ENCODE data around the gene RBM12. TPM values are rescaled to one million over a fixed set of nuclear protein-coding genes. Genes with fewer than 3 reads are reported as not detected.

Gene RBM12
- total and polyA plus RNA-seq, 2 experiments from 2014 or later: 18.5 to 36.0 TPM

GRCh38 chr20:35654415-35654814, 10.3 kb downstream of the RBM12 start:
- Histone ChIP-seq H3K27ac (no peak overlapping the region), H3K36me3 (ENCODE audit: low read depth) (peaks cover 36% of the 10 kb centered on the region), H3K79me2 (ENCODE audit: insufficient read depth) (peaks cover 100% of the 10 kb centered on the region), H3K9ac (no peak overlapping the region), H4K20me1 (ENCODE audit: insufficient read depth) (peaks cover 48% of the 10 kb centered on the region), H3K9me3 (ENCODE audit: low read depth) (no peaks in the 10 kb centered on the region), H3K4me2 (ENCODE audit: unreplicated experiment) (no peak overlapping the region), H3F3A (ENCODE audit: insufficient read depth) (0 out of 2 replicates have a peak, but pooled peaks cover 4% of the 10 kb centered on the region), H3K4me3 (no peak overlapping the region), H3K4me1 (ENCODE audit: insufficient read depth) (peaks cover 20% of the 10 kb centered on the region), H3K27me3 (replicated peaks; ENCODE audit: insufficient read depth) (no peaks in the 10 kb centered on the region), H3K9me2 (ENCODE audit: insufficient read depth) (no peaks in the 10 kb centered on the region), H2AFZ (no peak overlapping the region)
- WGBS, 2 experiments (ENCODE audit: low coverage in 1 of 2, low lambda C conversion rate in 2 of 2, missing lambda C conversion rate in 2 of 2): 94 to 95% methylated on average over 9 of the region's 9 CpGs
- in situ Hi-C loops (cut with MboI): no loop called here
- no peak for TF ChIP-seq EZH2 (IDR thresholded peaks at IDR 0.05; ENCODE audit: insufficient read depth, poor library complexity, severe bottlenecking)
- TF ChIP-seq EZH2phosphoT487 (IDR thresholded peaks at IDR 0.05; ENCODE audit: insufficient read depth, low read depth): no peak
- no peak for DNase-seq

DNA sequence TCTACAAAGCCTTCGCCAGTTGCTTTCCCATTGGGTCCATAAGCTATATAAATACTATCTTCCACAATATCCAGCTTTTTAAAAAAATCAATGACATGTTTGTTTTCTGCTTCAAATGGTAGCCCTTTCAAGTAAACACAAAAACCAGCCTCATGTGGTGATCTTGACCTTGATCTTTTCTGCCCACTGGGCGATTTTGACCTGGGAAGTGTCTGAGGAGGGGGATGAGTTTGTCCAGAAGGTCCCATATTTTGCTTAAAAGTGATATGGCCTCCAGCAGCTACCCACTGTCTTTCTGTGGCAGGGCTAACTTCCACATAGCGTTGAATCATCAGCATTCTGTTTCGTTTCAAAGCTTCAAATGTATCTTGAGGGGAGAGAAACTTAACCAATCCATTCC, 10.8 kb downstream of the RBM12 start:
- no peak overlapping the region for H3K9ac ChIP-seq
- H3K9me3 ChIP-seq (ENCODE audit: low read depth): no peaks in the 10 kb centered on the region
- no peaks in the 10 kb centered on the region for H3K27me3 ChIP-seq (replicated peaks; ENCODE audit: insufficient read depth)
- H3K36me3 ChIP-seq (ENCODE audit: low read depth): peaks cover 36% of the 10 kb centered on the region
- DNase-seq: no peak
- TF ChIP-seq EZH2 (IDR thresholded peaks at IDR 0.05; ENCODE audit: insufficient read depth, poor library complexity, severe bottlenecking): no peak
- no peak for TF ChIP-seq EZH2phosphoT487 (IDR thresholded peaks at IDR 0.05; ENCODE audit: insufficient read depth, low read depth)
- H3K27ac ChIP-seq: no peak overlapping the region
- no peaks in the 10 kb centered on the region for H3K9me2 ChIP-seq (ENCODE audit: insufficient read depth)
- H4K20me1 ChIP-seq (ENCODE audit: insufficient read depth): peaks cover 44% of the 10 kb centered on the region
- H3F3A ChIP-seq (ENCODE audit: insufficient read depth): 0 out of 2 replicates have a peak, but pooled peaks cover 4% of the 10 kb centered on the region
- H3K4me2 ChIP-seq (ENCODE audit: unreplicated experiment): no peak overlapping the region
- H3K4me1 ChIP-seq (ENCODE audit: insufficient read depth): peaks cover 25% of the 10 kb centered on the region
- in situ Hi-C loops (cut with MboI): no loop called here
- H2AFZ ChIP-seq: no peak overlapping the region
- H3K4me3 ChIP-seq: no peak overlapping the region
- WGBS, 2 experiments (ENCODE audit: low coverage in 1 of 2, low lambda C conversion rate in 2 of 2, missing lambda C conversion rate in 2 of 2): 99% methylated on average over 4 of the region's 4 CpGs
- H3K79me2 ChIP-seq (ENCODE audit: insufficient read depth): peaks cover 100% of the 10 kb centered on the region

DNA sequence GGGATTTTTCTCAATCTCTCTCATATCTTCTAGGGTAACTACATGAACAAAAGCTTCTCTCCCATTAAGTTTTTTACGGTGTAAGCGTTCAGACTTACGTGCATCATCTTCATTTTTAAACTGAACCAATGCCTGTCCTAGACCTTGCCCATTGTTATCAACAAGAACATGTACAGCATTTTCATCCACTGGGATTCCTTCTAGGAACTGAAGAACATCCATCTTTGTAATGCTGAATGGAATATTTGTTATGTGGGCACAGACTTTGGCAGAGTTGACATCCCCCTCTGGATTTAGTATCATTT, 11.3 kb downstream of the RBM12 start:
- Histone ChIP-seq H2AFZ (no peak overlapping the region), H4K20me1 (ENCODE audit: insufficient read depth) (peaks cover 41% of the 10 kb centered on the region)
- in situ Hi-C loops (cut with MboI): no loop called here

DNA sequence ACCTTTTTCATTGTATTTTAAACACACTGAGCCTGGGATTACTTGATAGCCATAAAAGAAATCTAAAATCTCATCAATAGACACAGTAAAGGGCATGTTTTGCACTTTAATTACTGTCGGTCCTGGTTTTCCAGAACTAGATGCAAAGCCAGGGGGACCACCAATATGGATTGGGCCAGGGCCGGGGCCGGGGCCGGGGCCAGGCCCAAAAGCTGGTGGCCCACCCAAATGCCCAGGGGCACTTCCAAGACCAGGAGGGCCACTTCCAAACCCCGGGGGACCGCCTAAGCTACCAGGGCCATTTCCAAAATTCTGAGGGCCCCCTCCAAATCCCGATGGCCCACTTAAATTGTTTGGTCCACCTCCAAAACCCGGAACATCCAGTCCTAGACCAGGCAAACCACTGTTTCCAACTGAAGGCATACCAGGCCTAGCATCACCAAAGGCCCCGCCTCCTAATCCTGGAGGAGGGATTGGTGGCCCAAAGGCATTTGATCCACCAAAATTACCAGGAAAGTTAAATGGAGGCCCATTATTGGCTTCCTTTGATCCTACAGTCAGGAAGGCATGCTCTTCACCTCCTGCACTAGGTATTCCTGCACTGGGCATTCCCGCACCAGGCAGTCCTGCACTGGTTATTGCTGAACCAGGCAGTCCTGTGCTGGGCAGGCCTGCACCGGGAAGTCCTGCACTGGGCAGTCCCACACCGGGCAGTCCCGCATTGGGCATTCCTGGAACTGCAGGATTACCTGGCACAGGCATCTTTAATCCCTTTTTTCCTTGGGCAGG, 11.9 kb downstream of the RBM12 start:
- Histone ChIP-seq H3K9me2 (ENCODE audit: insufficient read depth) (no peaks in the 10 kb centered on the region), H4K20me1 (ENCODE audit: insufficient read depth) (peaks cover 37% of the 10 kb centered on the region), H2AFZ (no peak overlapping the region), H3F3A (ENCODE audit: insufficient read depth) (0 out of 2 replicates have a peak, but pooled peaks cover 10% of the 10 kb centered on the region), H3K4me2 (ENCODE audit: unreplicated experiment) (no peak overlapping the region), H3K36me3 (ENCODE audit: low read depth) (peaks cover 36% of the 10 kb centered on the region), H3K4me3 (no peak overlapping the region), H3K9ac (no peak overlapping the region), H3K79me2 (ENCODE audit: insufficient read depth) (peaks cover 100% of the 10 kb centered on the region), H3K27me3 (replicated peaks; ENCODE audit: insufficient read depth) (no peaks in the 10 kb centered on the region), H3K27ac (no peak overlapping the region), H3K4me1 (ENCODE audit: insufficient read depth) (peaks cover 29% of the 10 kb centered on the region), H3K9me3 (ENCODE audit: low read depth) (no peaks in the 10 kb centered on the region)
- in situ Hi-C loops (cut with MboI): no loop called here
- no peak for TF ChIP-seq EZH2phosphoT487 (IDR thresholded peaks at IDR 0.05; ENCODE audit: insufficient read depth, low read depth)
- TF ChIP-seq EZH2 (IDR thresholded peaks at IDR 0.05; ENCODE audit: insufficient read depth, poor library complexity, severe bottlenecking): no peak
- WGBS, 2 experiments (ENCODE audit: low coverage in 1 of 2, low lambda C conversion rate in 2 of 2, missing lambda C conversion rate in 2 of 2): 97 to 100% methylated on average over 10 to 13 of the region's 13 CpGs
- DNase-seq: no peak

More for the DNA sequence above, 11.3 kb downstream of the RBM12 start:
- peaks cover 100% of the 10 kb centered on the region for H3K79me2 ChIP-seq (ENCODE audit: insufficient read depth)
- no peak overlapping the region for H3K4me2 ChIP-seq (ENCODE audit: unreplicated experiment)
- no peak overlapping the region for H3K27ac ChIP-seq
- H3K9ac ChIP-seq: no peak overlapping the region
- no peaks in the 10 kb centered on the region for H3K9me3 ChIP-seq (ENCODE audit: low read depth)
- H3K36me3 ChIP-seq (ENCODE audit: low read depth): peaks cover 36% of the 10 kb centered on the region
- DNase-seq: no peak
- WGBS, 2 experiments (ENCODE audit: low coverage in 1 of 2, low lambda C conversion rate in 2 of 2, missing lambda C conversion rate in 2 of 2): 95 to 97% methylated on average over 3 of the region's 3 CpGs
- H3K27me3 ChIP-seq (replicated peaks; ENCODE audit: insufficient read depth): no peaks in the 10 kb centered on the region
- TF ChIP-seq EZH2 (IDR thresholded peaks at IDR 0.05; ENCODE audit: insufficient read depth, poor library complexity, severe bottlenecking) (no peak), EZH2phosphoT487 (IDR thresholded peaks at IDR 0.05; ENCODE audit: insufficient read depth, low read depth) (no peak)
- no peaks in the 10 kb centered on the region for H3K9me2 ChIP-seq (ENCODE audit: insufficient read depth)
- H3K4me3 ChIP-seq: no peak overlapping the region
- H3K4me1 ChIP-seq (ENCODE audit: insufficient read depth): peaks cover 29% of the 10 kb centered on the region
- 0 out of 2 replicates have a peak, but pooled peaks cover 9% of the 10 kb centered on the region for H3F3A ChIP-seq (ENCODE audit: insufficient read depth)
